Astrocyte of the cerebellum (primary cell): ENCODE data around the gene SPATA46.

ENCODE experiments used
- DNase-seq: peaks from one replicate; pipeline ENCODE4 v3.0.0-alpha.2; 2011; ENCODE audit warnings: low read depth
- H3K4me3 ChIP-seq: 2 replicates; pipeline ENCODE4 v1.5.1; 2011; ENCODE audit warnings: mild to moderate bottlenecking, low read depth, low read length, moderate library complexity
- CTCF ChIP-seq: IDR thresholded peaks from 2 replicates; pipeline ENCODE4 v1.5.1; 2012; ENCODE audit warnings: low read length, low read depth, moderate library complexity, mild to moderate bottlenecking; ENCODE audit errors: missing control alignments
- in situ Hi-C: cut with HindIII; loops from 2 replicates; pipeline ENCODE4 v1.10.0; 2017; ENCODE audit warnings: low sequenced_read_pairs

Gene SPATA46

GRCh38 chr1:162374406-162374805 lies 2.2 kb downstream of the SPATA46 start:
- TF ChIP-seq CTCF = no peak
- no peak for DNase-seq
- in situ Hi-C loops = no loop called here
- no peak overlapping the region for H3K4me3 ChIP-seq

GRCh38 chr1:162373541-162374260 lies 3.0 kb downstream of the SPATA46 start:
- in situ Hi-C loops = no loop called here
- DNase-seq = peak; percentile 38
- no peak for TF ChIP-seq CTCF

DNA sequence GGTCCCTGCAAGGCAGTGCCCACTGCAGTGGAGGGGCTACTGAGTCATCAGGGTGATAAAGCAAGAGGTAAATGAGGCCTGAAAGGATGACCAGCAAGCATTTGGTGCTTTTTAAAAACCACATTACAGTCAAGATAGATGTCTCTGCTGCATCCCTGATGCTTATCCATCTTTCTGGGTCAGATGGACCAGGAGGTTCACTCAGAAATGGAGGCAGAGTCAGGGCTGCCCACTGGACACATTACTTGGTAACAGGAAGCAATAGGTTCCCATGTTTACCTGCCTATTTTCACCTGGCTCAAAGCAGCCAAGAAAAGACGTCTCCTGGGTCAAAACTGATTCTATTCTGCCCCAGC lies 3.6 kb downstream of the SPATA46 start:
- H3K4me3 ChIP-seq = no peak overlapping the region
- no peak for TF ChIP-seq CTCF
- no peak for DNase-seq
- in situ Hi-C loops = no loop called here

More at GRCh38 chr1:162373541-162374260, 3.0 kb downstream of the SPATA46 start:
- no peak overlapping the region for H3K4me3 ChIP-seq

- in situ Hi-C loops = no loop called here
- DNase-seq = no peak
- H3K4me3 ChIP-seq = no peak overlapping the region
- TF ChIP-seq CTCF = peak; percentile 8
These were observed 4.2 kb downstream of the SPATA46 start for GRCh38 chr1:162372159-162373071.

DNA sequence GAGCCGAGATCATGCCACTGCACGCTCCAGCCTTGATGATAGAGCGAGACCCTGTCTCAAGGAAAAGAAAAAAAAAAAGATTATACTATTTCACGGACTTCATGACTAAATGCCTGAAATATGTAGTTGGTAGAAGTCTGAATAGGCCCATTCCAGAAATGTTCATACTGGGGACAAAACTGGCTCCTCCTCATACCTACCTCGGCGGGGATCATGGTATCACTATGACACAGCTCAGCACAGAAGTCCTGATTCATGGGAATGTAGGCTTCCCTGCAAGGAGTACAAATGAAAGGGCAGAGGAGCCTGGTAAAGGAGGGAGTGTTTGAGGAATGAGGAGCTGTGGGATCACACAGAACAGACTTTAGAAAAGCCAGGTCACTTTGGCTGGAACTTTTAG lies 5.0 kb downstream of the SPATA46 start:
- in situ Hi-C loops = no loop called here
- no peak overlapping the region for H3K4me3 ChIP-seq
- DNase-seq = peak; percentile 47
- TF ChIP-seq CTCF = no peak

- in situ Hi-C loops = no loop called here
These were observed 5.9 kb downstream of the SPATA46 start for GRCh38 chr1:162370721-162371120.

More at GRCh38 chr1:162370721-162371120, 5.9 kb downstream of the SPATA46 start:
- no peak for TF ChIP-seq CTCF
- no peak overlapping the region for H3K4me3 ChIP-seq
- no peak for DNase-seq
